8988T (cell line): Measurements from ENCODE around the gene CCR7.

Source experiments
- DNase-seq: peaks from one replicate; pipeline ENCODE4 v3.0.0; 2011

Gene CCR7

DNA sequence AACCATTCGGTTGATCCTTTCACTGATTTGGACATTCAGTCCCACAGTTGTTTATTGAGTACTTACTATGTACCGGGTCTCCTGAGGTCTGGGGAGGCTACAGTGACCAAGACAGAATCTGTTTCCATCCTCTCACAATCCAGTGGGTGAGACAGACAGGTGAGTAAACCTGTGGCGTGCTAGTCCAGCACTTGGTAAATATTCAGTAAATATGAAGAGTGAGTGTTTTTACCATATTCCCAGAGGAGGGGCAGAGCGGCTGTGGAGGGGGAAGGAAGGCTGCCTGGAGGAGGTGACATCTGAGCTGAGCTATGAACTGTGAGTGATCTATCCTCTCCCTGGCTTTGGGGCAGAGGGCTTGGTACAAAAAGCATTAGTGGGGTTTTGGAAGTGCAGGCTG is 31.4 kb downstream of the CCR7 start:
- DNase-seq: no peak

DNA sequence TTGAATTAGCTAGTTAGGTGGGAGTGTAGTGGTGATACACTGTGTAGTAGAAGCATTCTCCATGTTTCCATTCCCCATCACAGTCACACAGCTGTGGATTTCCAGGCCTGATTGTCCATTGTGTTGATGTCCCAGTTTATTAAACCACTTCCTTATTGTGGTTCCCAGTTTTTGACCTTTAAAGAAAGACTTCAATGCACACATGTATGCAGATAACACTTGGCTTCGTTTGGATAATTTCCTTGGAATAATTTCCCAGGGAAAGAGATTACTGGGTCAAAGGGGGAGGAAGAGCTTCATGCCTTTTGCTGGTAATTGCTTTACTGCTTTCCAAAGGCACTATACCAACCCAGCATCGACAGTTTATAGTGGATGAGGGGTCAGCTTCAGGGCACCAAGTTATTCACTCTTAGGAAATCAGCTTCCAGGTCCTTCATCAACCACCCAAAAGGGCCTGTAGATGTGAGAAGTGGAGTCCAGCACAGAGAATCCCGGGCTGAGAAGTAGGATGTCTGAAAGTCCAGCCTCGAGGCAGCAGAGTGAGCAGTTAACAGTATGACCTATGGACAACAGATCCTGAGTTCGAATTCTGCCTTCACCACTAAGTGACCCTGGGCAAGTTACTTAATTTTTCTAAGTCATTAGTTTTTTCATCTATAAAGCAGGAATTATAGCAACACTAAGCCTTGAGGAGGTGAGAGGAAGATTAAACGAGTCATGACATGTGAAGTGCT is 32.6 kb downstream of the CCR7 start:
- no peak for DNase-seq

DNA sequence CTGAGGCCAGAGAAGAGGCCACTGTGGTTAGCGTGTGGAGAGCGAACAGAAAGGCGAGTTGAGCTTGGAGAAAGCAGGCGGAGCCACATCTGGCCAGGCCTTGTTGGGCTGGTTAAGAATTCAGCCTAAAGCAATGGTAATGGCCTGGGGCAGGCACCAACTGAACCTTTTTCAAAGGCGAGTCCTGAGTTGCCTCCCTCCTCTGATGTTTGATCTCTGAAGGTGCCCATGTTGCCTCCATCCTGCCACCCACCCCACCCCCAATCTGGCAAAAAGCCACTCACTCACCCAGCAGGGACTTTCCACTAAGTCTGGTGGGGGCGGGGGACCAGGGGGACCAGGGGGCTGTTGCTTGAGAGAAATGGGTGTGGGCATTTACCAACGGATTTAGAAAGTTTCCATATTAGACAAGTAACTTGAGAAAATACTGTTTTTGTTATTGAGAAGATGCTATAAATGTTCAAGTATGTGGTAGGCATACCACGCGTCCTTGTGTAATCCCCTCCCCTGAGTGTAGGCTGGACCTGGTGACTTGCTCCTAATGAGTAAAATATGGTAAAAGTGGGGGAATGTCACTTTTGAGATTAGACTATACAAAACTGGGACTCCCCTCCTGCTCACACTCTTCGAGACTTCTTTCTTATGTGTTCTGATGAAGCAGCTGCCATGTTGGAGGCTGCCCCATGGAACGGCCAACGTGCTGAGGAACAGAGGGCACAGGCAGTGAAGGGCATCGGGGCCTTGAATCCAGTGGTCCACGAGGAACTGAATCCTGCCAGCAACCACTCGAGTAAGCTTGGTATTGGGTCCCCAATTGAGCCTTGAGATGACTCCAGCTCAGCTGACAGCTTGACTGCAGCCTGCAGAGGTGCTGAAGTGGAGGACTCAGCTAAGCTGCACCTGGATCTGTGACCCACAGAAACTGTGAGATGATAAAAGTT is 34.0 kb downstream of the CCR7 start:
- DNase-seq: no peak

DNA sequence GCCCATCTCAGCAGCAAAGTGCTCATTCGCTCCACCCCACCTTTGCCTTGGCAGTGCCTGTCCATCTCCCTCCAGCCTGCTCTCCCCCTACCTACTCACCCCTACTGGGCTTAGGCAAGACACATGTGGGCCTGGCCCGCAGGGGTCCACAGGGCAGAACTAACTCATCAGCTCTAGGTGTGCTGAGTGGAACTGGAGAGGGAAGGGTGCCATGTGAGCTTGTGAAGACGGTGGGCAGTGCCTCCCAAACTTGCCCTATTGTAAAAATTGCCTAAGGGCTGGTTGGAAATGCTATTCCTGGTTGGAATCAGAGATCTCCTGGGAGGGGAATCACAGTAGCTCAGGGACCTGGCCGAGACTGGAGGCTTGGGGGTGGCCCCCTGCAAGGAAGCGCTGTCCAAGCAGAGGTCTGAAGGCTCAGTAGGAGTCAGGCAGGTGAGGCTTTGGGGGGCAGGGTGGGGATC is 34.7 kb downstream of the CCR7 start:
- no peak for DNase-seq

DNA sequence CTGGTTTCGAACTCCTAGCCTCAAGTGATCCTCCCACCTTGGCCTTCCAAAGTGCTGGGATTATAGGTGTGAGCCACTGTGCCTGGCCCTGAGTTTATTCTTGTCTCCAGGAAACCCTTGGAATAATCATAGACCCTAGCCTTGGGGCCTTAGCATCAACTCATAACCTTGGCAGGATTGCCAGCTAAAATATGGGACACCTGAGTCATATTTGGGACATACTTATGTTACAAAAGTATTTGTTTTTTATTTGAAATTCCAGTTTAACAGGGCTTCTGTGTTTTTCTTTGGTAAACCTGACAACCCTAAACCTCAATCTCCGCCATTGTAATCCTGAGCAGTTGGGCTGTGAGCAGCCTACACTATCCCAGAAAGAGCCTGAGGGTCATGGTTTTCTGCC is 35.3 kb downstream of the CCR7 start:
- no peak for DNase-seq

DNA sequence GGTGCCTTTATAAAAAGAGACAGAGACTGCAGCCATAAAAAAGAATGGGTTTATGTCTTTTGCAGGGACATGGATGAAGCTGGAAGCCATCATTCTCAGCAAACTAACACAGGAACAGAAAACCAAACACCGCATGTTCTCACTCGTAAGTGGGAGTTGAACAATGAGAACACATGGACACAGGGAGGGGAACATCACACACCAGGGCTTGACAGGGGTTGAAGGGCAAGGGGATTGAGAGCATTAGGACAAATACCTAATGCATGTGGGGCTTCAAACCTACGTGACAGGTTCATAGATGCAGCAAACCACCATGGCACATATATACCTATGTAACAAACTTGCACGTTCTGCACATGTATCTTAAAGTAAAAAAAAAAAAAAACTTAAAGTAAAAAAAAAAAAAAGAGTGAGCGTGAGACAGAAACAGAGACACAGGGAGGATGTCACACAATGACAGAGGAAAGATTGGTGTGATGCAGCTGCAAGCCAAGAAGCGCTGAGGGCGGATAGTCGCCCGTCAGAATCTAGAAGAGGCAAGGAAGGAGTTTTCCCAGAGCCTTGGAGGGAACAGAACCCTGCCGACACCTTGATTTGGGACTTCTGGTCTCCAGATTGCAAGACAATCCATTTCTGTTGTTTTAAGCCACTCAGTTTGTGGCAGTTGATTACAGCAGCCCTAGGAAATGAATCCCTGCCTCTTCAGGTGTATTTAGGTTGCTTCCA is 36.4 kb downstream of the CCR7 start:
- DNase-seq: no peak

DNA sequence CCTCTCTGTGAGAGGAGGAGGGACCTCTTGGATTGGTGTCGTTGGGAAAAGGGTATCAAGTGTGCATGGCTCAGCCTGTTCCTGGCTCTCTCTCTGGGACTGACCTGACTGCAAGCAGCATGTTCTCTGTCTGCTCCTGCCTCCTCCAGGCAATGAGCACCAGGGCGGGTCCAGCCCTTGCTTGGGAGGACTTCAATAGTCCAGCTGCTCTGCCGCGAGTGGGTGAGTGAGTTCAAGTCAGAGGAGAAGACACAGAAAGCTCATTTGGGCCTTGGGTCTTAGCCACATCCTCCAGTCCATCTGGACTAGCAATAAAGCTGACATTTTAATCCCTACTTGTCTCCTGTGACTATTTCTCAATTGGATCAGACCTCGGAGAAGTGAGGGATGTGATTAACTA is 38.6 kb downstream of the CCR7 start:
- DNase-seq: no peak

DNA sequence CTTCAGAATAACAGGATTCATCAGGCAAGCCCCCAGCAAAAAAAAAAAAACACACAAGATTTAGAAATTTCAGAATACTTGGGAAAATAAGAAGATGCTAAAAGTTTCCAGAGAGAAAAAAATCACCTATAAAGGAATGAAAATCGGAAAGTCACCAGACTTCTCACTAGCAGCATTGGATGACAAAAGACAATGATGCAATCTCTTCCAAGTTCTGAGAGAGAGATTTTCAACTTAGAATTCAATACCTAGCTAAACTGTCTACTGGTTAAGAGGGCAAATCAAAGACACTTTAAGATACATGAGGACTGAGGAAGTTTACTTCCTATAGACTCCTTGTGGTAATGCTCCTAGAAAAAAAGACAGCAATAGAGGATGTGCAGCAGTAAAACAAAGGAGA is 40.0 kb downstream of the CCR7 start:
- no peak for DNase-seq

DNA sequence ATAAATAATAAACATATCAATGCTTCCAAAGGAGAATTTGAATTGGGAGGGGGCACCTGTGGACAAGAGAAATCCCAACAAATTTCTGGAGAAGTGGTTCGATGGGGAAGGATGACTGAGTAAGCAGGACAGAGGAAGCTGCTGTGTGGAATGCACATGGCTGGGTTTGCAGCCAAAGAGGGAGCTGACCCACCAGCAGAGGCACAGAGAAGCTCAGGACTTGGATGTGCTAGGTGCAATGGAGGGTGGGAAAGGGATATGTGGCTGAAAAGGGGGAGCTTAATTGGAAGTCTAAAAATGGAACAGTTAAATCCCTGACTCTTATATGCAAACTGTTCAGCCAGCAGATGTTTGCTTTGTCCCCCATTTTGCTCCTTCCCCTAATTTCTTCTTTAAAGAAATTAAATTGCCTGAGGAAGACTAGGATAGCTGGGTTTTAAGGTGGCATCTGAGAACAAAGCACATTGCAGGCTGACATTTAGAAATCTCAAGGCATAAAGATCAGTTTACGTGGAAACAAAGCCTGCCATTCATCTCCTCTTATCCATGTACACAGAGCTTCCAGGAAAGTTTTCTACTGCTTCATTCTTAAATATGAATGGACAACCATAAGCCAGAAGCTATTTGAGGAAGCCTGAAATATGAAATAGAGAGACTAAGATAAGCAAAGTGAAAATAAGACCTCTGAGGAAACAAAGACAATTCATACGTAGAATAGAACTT is 40.9 kb downstream of the CCR7 start:
- DNase-seq: no peak

DNA sequence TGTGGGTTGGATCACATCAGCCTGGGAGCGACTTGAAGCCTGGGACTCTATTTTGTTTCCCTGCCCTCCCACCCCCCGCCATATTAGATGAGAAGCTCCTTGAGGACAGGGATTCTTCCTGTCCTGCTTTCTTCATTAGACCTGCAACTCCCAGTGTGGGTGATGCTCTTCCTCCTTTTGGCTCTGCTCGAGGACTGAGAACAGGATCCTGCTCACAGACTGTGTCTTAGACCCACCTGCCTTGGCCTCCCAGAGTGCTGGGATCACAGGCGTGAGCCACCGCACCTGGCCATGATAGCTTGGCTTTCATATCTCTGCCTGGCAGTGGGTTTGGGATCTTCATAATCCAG is 42.3 kb downstream of the CCR7 start:
- DNase-seq: no peak

DNA sequence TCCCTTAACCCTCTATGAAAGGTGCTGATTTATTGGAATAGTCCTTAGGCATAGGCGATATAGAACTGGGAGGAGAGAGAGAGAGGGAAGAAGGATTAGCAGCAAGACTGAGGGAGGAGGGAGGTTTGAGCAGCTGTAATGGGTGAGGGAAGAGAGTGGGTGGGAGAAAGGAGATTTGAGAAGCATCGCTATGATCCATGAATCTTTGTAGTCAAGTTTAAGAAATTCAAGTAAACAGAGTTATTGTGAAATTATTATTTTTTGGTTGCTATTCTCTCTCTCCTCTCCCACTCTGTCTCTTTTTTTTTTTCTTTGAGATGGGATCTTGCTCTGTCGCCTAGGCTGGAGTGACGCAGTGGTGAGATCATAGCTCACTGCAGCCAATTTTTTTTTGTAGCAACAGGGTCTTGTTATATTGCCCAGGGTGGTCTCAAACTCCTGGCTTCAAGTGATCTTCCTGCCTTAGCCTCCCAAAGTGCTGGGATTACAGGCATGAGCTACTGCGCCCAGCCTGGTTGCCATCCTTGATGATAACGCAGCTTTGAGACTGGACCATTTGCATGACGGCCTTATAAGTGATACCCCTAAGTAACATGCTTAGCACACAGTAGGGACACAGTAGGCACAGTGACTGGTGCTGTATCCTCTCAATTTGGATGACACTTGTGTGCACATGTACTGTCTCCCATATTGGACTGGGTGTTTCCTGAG is 42.9 kb downstream of the CCR7 start:
- no peak for DNase-seq

DNA sequence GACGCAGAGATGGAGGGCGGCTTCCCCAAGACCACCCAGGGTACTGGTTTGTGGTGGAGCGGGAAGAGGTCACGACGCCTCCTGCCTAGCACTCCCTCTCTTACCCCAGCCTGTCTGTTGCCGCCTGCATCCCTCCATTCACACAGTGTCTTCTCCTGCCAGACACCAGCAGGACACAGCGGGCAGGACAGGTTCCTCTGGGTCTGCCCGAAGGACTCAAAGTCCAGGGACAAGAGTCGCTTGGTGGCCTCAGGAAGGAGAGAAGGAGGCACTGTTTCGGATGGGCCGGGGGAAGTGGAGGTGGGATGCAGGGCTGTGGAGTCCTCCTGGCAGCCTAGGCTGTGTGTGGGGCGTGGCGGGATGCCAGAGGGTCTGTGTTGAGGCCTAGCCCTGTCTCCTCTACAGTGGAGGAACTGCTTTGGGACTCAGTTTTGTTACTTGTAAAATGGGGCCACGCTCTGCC is 44.2 kb downstream of the CCR7 start:
- DNase-seq: no peak

DNA sequence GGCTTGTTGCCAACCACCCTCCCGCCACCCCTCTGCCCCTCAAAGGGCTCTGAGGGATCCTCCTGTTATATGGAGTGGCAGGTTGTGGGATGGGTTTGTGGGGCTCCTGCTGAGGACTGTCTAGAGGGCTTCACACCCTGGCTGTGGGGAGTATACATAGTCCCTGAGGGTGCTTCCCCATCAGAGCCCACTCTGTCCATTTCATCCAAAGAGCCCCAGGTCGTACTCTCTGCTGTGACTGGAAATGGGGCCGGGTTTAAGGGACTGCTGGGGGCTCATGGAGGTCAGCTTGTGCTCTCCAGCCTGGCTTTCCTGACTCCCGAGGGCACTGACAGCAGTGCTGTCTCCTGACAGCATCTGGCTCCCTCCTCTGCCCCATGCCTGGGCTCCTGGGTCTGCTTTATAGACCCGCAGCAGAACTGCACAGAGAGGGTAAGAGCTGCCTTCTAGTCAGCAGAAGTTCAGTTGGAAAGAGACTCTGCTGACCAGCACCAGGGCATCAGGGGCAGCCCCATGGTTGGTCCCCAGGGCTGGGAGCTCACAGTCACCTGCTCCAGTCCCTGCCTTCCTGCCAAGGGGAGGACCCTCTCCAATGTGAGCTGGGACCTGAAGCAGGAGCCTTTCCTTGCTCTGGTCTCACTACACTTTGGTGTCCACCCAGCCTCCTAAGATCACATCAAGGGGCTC is 46.0 kb downstream of the CCR7 start:
- no peak for DNase-seq

DNA sequence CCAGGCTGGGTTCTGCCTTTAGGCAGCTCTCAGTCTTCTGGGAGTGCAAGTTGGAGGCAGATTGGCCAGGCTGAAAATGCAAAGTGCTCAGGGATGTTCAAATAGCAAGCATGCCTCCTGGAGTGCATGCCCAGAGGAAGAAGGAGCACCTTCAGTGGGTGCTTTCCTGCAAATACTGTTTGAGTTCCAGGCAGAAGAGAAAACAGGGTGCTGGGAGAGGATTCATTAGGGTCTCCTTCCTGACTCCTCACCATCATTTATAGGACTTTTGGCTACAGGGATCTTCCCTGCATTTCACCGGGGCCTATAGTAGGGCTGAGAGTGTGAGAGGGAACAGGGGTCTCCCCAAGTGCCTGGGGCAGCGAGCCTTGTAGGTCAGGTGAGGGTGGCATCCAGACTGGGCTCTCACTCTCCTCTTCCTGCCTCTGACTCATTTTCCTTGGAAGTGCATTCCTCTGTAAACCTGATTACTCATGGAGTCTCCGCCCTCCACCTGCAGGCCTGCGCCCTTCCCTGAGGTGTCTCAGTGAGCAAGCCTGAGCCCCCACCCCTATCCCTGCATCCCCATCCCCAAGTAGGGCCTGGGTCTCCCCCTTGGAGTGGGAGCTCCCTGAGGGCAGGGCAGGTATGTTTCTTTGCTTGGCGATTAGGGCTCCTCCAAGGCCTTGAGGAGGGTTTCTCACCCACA is 46.7 kb downstream of the CCR7 start:
- DNase-seq: peak; percentile 92

DNA sequence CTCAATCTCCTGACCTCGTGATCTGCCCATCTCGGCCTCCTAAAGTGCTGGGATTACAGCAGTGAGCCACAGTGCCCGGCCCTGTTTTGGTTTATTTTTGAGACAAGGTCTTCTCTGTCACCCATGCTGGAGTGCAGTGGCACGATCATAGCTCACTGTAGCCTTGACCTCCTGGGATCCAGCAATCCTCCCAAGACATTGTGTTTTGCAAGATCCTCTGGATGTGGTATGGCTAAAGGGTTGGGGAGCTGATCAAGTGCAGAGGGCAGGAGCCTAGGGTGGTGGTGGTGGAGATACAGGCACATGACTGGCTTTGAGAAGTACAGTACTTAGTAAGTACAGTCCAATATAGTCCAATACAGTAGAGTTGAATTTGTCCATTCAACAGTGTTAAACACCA is 47.3 kb downstream of the CCR7 start:
- no peak for DNase-seq

DNA sequence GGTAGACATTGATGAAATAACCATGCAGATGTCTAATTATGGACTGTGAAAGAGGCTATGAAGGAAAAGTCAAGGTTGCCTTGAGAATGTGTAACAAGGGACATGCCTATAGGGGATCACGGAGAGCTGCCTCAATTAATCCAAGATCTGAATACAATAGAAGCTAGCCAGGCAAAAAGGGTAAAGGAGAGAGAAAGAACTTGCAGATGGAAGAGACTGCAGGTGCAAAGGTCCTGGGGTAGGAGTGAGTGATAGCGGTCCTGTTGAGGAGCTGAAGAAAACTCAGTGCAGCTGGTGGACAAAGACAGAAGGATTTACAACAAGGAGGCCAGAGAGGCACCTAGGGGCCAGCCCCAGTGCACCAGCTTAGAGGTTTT is 48.0 kb downstream of the CCR7 start:
- DNase-seq: no peak

DNA sequence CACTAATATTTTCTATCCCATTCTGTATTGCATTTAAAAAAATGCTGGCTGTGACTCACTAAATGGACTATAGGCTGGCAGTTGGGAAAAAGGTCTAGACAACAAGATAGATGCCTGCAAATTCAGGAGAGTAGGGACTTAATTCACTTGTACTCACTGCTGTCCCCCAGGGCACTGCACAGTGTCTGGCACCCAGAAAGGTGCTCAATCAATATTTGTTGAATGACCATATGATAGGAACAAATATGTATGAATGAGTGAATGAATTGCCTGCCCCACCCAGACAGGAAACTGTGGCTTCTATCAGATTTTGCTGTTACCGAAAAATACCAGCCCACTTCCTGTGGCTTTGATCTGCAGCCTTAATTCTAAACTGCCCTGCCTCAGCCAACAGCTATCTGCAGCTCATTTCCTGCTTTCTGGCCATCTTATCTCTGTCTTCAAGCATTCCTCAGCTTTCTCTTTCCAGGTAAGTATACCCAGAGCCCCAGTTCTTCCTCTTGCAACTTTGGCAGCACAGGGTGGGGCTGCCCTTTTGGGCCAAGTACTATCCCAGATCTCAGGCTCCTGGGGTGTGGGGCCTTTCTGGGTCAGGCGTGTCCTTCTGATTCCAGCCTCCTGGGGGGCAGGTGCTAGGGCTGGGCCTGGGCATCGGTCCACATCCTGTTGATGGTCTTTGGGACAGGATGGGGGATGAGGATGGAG is 48.5 kb downstream of the CCR7 start:
- no peak for DNase-seq

DNA sequence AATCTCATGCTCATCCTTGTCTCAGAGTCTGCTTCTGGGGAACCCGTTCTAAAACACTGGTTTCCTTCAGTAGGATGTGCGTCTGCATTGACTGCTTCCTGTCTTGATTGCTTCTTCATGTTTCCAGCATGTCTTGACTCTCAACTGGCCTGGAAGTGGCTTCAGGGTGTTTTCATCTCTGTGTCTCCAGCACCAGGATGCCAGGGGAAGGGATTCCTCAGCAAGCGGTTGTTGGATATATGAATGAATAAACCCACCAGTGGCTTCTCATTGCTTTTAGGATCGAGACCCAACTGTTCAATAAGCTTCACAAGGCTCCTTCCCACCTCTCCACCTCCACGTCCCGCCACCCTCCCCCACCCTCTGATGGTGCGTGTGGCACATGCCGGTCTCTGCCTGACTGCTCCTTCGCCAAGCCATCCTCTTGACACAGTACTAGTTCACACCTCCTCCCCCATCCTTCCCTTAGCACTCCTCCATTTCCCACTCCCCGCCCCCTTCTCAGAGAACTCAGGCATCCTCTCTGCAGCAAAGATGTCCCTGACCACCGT is 49.7 kb downstream of the CCR7 start:
- no peak for DNase-seq

DNA sequence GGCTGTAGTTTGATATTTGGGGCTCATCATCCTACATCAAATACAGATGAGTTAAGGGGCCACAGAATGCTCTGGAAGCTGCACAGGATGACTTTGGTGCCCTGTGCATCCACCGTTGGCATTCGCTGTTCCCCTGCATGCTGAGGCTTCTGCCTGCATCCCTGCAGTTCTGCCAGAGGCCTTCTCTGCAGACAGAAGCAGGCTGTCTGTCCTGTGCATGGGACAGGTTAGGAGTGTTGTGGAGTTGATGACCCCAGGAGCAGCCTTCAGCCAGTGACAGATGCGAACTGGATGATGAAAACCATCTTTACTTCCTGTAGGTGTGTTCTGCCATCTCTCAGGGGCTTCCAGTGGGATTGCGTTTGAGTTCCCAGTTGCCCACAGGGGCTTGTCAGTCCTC is 50.3 kb downstream of the CCR7 start:
- no peak for DNase-seq
